GM03348 (cell line): ENCODE data around the gene PTPRK.

Experiments used
- DNase-seq: peaks from one replicate; pipeline ENCODE4 v3.0.0; 2012; ENCODE audit warnings: low spot score

Gene PTPRK

GRCh38 chr6:128520436-128521281 lies at the start of gene PTPRK:
Gene PTPRK (minus strand): TSS chr6:128520599. CDS start chr6:128520358, 241 bp downstream.
- DNase-seq = peak; percentile 96

- DNase-seq = peak; percentile 49
Observed at GRCh38 chr6:128567029-128567428, 46.6 kb upstream of the PTPRK start.

GRCh38 chr6:128560966-128561365 lies 40.6 kb upstream of the PTPRK start:
- peak; percentile 10 for DNase-seq

GRCh38 chr6:128558924-128559323 lies 38.5 kb upstream of the PTPRK start:
- DNase-seq = no peak

- no peak for DNase-seq
Observed at GRCh38 chr6:128558021-128558420, 37.6 kb upstream of the PTPRK start.

- no peak for DNase-seq
Observed at GRCh38 chr6:128557081-128557480, 36.7 kb upstream of the PTPRK start.

GRCh38 chr6:128554302-128554701 lies 33.9 kb upstream of the PTPRK start:
- DNase-seq = no peak

DNA sequence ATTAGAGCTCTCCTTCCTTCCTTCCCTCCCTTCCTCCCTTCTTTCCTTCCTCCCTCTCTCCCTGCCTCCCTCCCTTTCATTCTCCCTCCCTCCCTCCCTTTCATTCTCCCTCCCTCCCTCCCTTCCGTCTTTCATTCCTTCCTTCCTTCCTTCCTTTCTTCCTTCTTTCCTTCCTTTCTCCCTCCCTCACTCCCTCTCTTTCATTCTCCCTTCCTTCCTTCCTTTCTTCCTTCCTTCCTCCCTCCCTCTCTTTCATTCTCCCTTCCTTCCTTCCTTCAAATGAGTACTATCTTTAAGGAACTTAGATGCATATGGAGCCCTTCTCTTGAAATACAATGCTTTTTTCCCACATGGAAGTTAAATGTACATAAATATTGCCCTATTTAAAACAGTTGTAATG lies 20.9 kb upstream of the PTPRK start:
- DNase-seq = no peak

DNA sequence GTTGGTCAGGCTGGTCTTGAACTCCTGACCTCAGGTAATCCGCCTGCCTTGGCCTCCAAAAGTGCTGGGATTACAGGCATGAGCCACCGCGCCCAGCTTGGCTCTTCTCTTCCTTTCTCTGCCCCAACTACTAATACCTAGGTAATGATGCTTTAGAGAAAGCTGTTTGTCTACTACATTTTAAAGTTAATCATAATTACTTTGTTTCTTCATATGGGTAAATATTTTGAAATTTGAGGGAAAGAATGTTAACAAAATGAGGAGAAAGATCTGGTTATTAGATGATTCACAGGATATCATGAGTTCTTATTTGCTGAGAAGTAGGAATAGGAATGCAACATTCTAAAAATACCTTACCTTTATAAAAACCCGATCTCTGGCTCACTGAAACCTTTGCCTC lies 18.4 kb upstream of the PTPRK start:
- DNase-seq = peak; percentile 23

GRCh38 chr6:128532827-128533226 lies 12.4 kb upstream of the PTPRK start:
- DNase-seq = peak; percentile 11

DNA sequence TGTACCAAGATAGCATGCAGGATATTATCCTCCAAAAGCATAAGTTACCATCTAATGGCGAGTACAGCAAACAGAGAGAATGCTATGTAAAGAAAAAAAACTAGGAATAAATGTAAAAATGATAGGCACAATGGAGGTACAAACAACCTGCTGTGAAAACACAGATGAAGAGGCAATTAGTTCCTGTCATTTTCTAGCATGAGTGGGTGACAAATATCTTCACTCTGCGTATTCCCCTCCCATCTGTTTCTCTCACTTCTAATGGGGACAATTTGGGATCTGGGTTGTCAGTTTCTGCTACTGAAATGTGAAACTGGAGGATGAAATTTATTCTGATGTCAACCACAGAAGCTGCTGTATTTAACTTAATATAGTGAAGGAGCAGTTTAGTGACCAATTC lies 11.7 kb upstream of the PTPRK start:
- DNase-seq = no peak

GRCh38 chr6:128531696-128532095 lies 11.3 kb upstream of the PTPRK start:
- no peak for DNase-seq

GRCh38 chr6:128528241-128528640 lies 7.8 kb upstream of the PTPRK start:
- no peak for DNase-seq

DNA sequence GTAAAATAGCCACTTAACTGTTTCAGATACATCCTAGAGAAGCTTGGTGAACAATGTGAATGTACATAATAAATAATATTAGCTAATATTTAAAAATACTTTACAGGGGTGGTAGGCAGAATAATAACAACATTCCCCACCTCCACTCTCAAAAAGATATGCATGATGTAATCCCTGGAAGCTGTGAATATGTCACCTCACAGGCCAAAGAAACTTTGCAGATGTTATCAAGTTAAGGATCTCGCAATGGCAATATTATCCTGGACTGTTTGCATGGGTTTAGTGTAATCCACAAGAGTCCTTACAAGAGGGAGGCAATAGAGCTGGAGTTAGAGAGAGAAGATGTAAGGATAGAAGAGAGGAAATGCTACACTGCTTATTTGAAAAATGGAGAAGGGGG lies 7.0 kb upstream of the PTPRK start:
- DNase-seq = no peak

DNA sequence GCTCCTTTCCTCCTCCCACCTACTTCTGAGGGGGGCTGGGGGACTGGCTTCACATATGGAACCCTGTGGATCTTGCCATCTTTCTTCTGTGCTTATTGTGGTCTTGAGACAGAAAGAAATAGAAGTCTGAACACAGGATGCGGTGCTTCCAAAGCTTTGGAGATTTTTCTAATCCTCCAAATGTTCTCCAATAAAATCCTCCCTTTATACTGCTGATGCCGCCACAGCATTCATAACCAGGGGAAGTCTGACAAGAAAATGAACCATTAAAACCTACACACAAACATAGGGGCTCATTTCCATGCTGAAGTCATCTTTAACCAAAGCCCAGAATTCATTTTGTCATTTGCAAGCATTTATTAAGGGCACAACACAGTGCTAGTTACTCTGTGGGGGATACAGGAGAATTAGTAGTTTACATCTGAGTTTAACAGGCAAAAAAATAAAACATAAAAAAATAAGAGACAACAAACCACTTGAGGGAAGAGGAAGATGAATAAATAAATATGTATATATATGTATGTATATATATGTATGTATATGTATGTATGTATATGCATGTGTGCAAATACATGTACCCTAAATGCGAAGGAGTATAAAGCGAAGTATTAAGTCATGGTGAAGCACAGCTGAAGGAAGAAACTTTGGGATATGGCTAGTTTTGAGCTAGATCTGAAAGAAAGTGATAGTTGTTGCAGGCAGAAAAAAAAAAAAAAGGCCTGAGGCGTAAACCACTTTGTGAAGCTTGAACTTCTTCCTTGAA lies 5.9 kb upstream of the PTPRK start:
- DNase-seq = no peak

- no peak for DNase-seq
Observed at GRCh38 chr6:128525406-128525805, 5.0 kb upstream of the PTPRK start.

GRCh38 chr6:128521282-128521632 lies 858 bp upstream of the PTPRK start:
- DNase-seq = peak; percentile 24

GRCh38 chr6:128519931-128520435 lies 416 bp downstream of the PTPRK start:
- no peak for DNase-seq

GRCh38 chr6:128519132-128519930 lies 1.1 kb downstream of the PTPRK start:
- DNase-seq = peak; percentile 44

DNA sequence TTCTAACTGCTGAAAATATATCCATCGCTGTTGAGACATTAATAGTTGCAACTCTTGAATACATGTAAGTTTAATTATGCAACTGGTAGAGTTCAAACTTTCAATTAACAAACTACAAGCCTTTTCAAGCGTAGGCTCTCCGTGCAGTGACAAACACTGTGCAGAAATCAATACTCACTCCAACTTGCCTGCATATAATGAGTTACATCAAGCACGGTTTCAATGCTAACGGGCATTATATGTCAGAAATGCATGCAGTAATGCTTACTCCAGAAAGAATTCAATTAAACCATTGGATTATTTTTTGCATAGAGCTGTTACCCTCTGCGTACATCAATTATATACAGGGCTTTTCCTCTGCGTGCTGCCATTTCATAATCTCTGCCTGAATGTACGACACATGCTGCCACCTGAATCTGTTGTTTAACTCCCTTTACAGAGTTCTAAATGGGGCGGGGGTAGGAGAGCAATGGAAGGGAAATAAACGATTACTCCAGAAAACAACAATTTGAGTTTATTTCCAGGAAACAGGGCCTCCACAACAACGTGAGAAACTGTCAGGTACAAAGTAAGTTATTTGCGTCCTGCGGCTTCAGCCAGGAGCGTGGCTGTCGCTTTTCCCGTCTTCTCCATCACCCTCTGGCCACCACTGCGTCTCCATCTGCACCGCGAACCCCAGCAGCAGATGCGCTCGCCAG lies 1.8 kb downstream of the PTPRK start:
- no peak for DNase-seq

DNA sequence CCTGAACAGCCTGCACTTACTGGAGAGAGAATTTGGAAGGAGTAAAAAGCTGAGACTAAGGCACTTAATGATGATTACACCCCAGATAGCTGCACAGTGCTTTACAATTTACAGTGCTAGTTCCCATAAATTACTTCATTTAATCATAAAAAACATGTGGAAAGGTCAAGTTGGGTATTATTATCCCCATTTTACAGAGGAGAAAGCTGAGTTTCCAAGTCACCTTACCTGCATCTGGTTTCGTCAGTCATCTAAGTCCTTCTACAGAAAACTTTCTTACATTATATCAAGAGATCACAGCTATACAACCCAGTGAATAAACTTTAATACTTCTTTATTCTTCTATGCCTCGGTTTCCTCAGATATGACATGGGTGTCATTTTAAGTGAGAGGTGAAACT lies 3.3 kb downstream of the PTPRK start:
- DNase-seq = no peak

- DNase-seq = peak; percentile 13
Observed at GRCh38 chr6:128516514-128516898, 3.9 kb downstream of the PTPRK start.
